Retinal pigment epithelial cell (primary cell): ENCODE measurements around the gene BID.
A peak's percentile ranks its signal among the peaks of the same experiment; 100 is the strongest.

Experiments
- DNase-seq: peaks from one replicate; pipeline ENCODE4 v3.0.0-alpha.2; 2010; ENCODE audit warnings: low read depth
- H3K4me3 ChIP-seq: 2 replicates; pipeline ENCODE4 v1.5.1; 2011; ENCODE audit warnings: mild to moderate bottlenecking, low read length, control low read depth, moderate library complexity
- TF ChIP-seq, protein P1 (sequence below): conservative IDR thresholded peaks from 2 replicates; pipeline ENCODE4 v1.5.1; 2011; ENCODE audit warnings: low read depth, low read length, control low read depth, inconsistent platforms

The BID gene

DNA sequence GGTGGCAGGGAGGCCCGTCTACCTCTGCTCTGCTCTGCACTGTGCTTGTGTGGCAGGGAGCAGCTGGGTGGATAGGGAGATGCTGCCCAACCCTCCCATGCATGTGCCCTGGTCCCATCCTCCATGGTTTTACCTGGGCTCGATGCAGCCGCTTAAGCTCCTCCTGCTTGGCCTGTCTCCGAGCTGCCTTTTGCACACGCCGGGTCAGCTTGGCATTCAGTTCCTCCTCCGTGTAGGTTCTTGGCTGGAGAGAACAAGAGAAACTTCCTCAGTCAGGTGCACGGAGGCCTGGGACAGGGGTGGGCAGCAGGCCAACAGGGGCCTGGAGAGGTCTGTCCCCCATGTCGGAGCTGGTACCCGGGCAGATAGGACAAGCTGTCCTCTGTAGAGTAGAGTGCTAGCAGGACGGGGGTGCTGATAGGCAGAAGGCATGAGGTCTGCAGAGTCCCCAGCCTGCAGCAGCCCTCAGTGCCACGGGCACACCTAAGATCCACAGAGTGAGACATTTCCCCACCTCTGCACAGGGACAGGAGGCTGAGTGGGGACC lies 36.4 kb upstream of the BID start:
- TF ChIP-seq, protein P1, sequence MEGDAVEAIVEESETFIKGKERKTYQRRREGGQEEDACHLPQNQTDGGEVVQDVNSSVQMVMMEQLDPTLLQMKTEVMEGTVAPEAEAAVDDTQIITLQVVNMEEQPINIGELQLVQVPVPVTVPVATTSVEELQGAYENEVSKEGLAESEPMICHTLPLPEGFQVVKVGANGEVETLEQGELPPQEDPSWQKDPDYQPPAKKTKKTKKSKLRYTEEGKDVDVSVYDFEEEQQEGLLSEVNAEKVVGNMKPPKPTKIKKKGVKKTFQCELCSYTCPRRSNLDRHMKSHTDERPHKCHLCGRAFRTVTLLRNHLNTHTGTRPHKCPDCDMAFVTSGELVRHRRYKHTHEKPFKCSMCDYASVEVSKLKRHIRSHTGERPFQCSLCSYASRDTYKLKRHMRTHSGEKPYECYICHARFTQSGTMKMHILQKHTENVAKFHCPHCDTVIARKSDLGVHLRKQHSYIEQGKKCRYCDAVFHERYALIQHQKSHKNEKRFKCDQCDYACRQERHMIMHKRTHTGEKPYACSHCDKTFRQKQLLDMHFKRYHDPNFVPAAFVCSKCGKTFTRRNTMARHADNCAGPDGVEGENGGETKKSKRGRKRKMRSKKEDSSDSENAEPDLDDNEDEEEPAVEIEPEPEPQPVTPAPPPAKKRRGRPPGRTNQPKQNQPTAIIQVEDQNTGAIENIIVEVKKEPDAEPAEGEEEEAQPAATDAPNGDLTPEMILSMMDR: no peak
- no peak for DNase-seq

DNA sequence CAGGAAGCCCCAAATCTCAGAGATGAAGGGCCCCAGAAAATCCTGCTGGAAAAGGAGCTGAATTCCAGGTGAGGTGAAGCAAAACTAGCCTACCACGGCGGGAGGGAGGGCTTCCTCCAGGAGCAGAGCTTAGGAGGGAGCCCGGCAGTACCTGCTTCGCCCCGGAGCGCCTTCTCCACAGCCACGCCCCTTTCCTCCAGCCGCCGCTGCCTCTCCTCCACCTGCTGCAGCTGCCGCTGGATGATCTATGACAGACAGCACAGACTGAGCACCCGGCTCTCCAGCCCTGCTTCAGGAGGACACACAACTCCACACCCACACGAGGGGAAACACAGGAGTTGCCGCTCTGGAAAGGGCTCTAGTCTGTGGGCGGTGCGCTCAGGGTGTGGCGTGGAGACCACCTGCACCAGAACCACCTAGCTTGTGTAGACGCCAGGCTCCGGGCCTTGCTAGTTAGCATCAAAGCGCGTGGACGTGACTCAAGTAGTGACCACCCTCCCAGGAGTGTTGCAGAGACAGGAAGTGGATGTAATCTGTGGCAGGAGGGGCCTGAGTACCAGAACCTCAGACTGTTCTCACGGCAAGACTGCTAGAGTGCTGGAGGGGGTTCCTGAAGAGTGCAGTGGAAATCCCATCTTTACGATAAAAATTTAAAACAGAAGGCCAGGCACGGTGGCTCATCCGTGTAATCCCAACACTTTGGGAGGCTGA lies 34.6 kb upstream of the BID start:
- DNase-seq: no peak
- H3K4me3 ChIP-seq: no peak overlapping the region
- TF ChIP-seq, protein P1: no peak

More for the DNA sequence above, 36.4 kb upstream of the BID start:
- H3K4me3 ChIP-seq: no peak overlapping the region

DNA sequence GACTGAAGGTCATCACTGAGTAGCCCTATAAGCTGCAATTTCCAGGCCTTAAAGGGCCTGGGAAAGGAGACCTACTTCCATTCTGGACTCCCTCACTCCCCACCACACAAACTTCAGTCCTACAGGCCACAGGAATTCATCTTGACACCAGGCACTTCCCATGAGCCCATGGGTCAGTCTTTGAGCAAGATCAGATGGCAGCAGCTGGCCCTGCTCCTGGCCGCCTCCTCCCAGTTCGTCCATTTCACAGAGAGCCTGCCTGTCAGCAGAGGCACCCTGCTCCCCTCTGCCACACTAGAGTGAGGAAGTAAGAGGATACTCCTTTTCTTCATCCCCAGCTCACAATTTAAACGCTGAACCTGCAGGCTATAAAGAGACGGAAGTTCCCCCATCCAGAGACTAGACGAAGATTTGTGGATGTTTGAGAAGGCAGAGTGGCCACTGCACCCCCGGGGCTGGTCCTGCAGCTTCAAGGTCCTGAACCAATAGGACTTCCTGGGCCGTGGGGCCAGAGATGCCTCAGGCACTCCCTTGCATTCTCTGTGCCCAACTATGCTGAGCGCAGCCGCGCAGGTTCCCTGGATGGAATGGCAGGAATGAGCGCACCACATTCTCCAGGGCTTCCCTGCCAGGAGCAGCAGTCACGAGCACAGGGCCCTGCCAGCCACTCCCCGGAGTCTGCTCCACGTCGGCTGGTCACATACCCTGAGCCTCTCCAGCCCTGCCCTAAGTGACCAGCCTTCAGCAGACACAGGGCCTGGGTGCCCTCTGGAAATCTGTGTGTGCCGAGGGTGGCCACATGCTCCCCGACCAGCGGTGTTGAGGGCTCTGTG lies 33.5 kb upstream of the BID start:
- DNase-seq: peak; percentile 18
- H3K4me3 ChIP-seq: no peak overlapping the region
- TF ChIP-seq, protein P1: no peak

DNA sequence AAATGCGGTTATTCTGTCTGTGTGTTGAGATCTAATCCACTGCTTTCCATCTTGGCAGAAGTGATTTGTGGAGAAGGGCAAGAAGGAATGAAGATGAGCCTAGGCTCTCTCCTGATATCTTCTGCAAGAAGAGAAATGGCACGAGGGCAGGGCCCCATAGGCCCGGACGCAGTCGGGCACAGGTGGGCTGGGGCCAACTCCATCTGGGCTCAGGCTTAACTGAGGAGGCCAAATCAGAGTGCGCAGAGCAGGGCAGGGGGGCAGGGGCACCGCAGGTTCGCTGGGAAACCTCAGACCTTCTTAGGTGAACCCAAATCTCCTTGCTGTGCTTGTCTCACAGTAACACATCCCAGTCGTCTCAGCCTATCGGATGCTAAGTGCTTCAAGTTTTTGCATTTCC lies 32.8 kb upstream of the BID start:
- DNase-seq: no peak
- TF ChIP-seq, protein P1: no peak
- no peak overlapping the region for H3K4me3 ChIP-seq

DNA sequence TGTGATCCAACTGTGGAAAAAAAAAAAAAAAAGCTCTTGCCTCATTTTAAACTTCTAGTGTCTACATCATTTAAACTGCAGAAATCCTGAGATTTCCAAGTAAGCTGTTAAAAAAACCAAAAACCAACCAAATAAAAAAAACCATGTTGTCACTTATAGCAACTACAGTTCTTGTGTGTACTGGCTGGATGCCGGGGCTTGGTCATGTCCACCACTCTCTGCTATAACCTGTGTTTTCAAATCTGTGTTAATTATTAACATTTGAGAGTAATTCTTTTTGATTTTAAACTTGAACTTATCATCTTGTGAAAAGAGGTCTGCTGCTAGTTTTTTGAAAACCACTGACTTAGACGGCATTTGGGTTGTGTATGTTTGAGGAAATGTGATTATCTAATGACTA lies 32.2 kb upstream of the BID start:
- no peak for DNase-seq
- TF ChIP-seq, protein P1: no peak
- no peak overlapping the region for H3K4me3 ChIP-seq

DNA sequence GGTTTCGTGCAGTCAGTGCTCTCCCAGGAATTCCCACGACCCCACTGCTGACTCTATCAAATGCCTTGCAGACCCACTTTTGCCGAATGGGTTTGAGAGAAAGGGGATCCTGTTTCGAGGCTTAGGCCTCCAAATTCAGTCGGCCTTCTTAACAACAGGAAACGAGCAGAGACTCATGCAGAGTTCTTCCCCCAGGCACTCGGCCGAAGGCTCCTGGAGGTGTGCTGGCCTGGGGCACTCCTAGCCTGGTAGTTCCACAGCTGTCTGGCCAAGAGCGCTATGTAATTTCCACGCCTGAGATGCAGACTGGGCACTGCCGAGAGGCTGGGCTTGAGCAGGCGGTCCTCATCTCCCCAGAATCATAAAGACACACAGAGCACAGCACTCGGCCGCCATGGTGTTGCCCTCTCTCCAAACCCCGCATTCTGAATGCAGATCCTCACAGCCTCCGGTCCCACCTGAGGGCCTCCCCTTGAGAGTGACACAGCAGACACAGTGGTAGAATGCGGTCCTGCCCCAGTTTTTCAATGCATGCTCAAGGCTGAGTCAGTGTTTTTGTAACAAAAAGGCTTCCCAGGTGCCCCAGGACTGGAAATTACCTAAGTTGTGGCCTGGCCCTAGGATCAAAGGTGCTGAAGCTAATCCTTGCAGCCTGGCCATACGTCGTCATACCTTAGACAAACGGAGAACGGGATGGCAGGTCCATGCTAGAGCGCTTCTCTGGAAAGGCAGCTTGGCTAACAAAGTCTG lies 30.2 kb upstream of the BID start:
- no peak overlapping the region for H3K4me3 ChIP-seq
- TF ChIP-seq, protein P1: no peak
- no peak for DNase-seq
